K562 (cell line): Measurements from ENCODE around the gene ALDH16A1. TPM values are rescaled to one million over a fixed set of nuclear protein-coding genes. Genes with fewer than 3 reads are reported as not detected.
"Not testable (repeated sequence)": the region's sequence is repeated elsewhere in the genome, so short reads cannot be mapped to it uniquely, and the experiment has no call there.

ENCODE experiments used
- ATAC-seq: fragments of 200-7000 bp; cut with Tn5 transposase; 3 replicates; pipeline ENCODE4 v1.9.1; 2020; ENCODE audit warnings: moderate library complexity
- BruUV-seq: library from RNA; stranded (reverse); fragments of 400-500 nt; replicated peaks from 2 replicates; lab custom pipeline; 2021; lab: Mats Ljungman, UMichigan
- CTCF ChIA-PET: fragments of 300-600 bp; formaldehyde crosslinking; extraction: SDS; loops from one replicate; lab custom pipeline; 2021; ENCODE audit warnings: low intra/inter-chr PET ratio; lab: Yijun Ruan, JAX
- POLR2A ChIA-PET: fragments of 300-600, 350-650 bp; sonication (Branson Sonifier 250); formaldehyde crosslinking; extraction: SDS; loops from one replicate; lab custom pipeline; 2021; ENCODE audit warnings: antibody characterized with exemption, inconsistent platforms; lab: Yijun Ruan, JAX
- DNase-seq, 4 experiments: peaks; one replicate each; pipeline versions ENCODE4 v3.0.0 to v3.0.0-alpha.2; 2011 to 2018; ENCODE audit warnings: low spot score in 3 of 4, mixed read lengths in 3 of 4; ENCODE audit errors: extremely low read depth in 1 of 4
- FAIRE-seq: peaks from 2 replicates; lab custom pipeline; 2011; peaks lifted over from hg19 to GRCh38; lab: Jason Lieb, UNC
- H2AFZ ChIP-seq: 2 replicates; pipeline ENCODE4 v1.6.0; 2011; ENCODE audit warnings: low read depth, low read length, control low read depth, inconsistent platforms
- H3K27ac ChIP-seq: fragments of 200-600 bp; 3 replicates; pipeline ENCODE4 v1.8.0; 2011; ENCODE audit warnings: low read depth, mild to moderate bottlenecking, control low read depth, inconsistent platforms, low read length, moderate library complexity, mixed read lengths; ENCODE audit errors: extremely low read depth
- H3K27me3 ChIP-seq, 2 experiments: fragments of 300-600 bp in 1 of 2; 2 replicates in 1 of 2; 3 replicates in 1 of 2; pipeline versions ENCODE4 v1.6.0 to v1.8.0; 2011; ENCODE audit warnings: inconsistent platforms in 2 of 2, low read length in 2 of 2, mild to moderate bottlenecking in 1 of 2, mixed read lengths in 1 of 2, moderate library complexity in 1 of 2; ENCODE audit not compliant: control insufficient read depth in 2 of 2, insufficient read depth in 2 of 2
- H3K36me3 ChIP-seq: fragments of 300-600 bp; 3 replicates; pipeline ENCODE4 v1.8.0; 2011; ENCODE audit warnings: mild to moderate bottlenecking, low read length, inconsistent platforms; ENCODE audit not compliant: control insufficient read depth, insufficient read depth
- H3K4me1 ChIP-seq, 2 experiments: fragments of 200-600 bp in 1 of 2; replicated peaks in 1 of 2; 2 replicates in 1 of 2; 3 replicates in 1 of 2; pipeline versions ENCODE4 v1.5.1 to v1.8.0; 2011; ENCODE audit warnings: inconsistent platforms in 2 of 2, low read length in 2 of 2, mild to moderate bottlenecking in 1 of 2, mixed read lengths in 1 of 2, moderate library complexity in 1 of 2; ENCODE audit not compliant: control insufficient read depth in 2 of 2, insufficient read depth in 2 of 2
- H3K4me2 ChIP-seq: 2 replicates; pipeline ENCODE4 v1.6.1; 2011; ENCODE audit warnings: low read length, control low read depth, inconsistent platforms, mixed read lengths; ENCODE audit not compliant: insufficient read depth
- H3K4me3 ChIP-seq: fragments of 200-600 bp; sonication (generic), shearing (Covaris generic); 2 replicates; pipeline ENCODE4 v1.5.1; 2016; ENCODE audit warnings: control low read depth, inconsistent platforms
- H3K79me2 ChIP-seq: fragments of 200-600 bp; 3 replicates; pipeline ENCODE4 v1.8.0; 2011; ENCODE audit warnings: low read length, inconsistent platforms; ENCODE audit not compliant: control insufficient read depth, insufficient read depth
- H3K9ac ChIP-seq, 2 experiments: 2 replicates each; pipeline versions ENCODE4 v1.6.0 to v1.6.1; 2011; ENCODE audit warnings: low read depth in 2 of 2, low read length in 2 of 2, control low read depth in 1 of 2, inconsistent platforms in 1 of 2, mild to moderate bottlenecking in 1 of 2, mixed read lengths in 1 of 2; ENCODE audit not compliant: insufficient read depth in 1 of 2
- H3K9me1 ChIP-seq: one replicate; pipeline ENCODE4 v1.6.0; 2011; ENCODE audit warnings: inconsistent platforms, mild to moderate bottlenecking, low read length, moderate library complexity; ENCODE audit not compliant: control insufficient read depth, insufficient read depth
- H3K9me3 ChIP-seq: replicated peaks from 2 replicates; pipeline ENCODE4 v1.5.1; 2011; ENCODE audit warnings: low read depth, low read length, inconsistent platforms; ENCODE audit not compliant: control insufficient read depth, insufficient read depth
- H4K20me1 ChIP-seq: replicated peaks from 2 replicates; pipeline ENCODE4 v1.6.1; 2011; ENCODE audit warnings: low read length, inconsistent platforms, mixed read lengths; ENCODE audit not compliant: control insufficient read depth, insufficient read depth
- HCFC1 ChIP-seq: IDR thresholded peaks from 2 replicates; pipeline ENCODE4 v1.6.1; 2012; ENCODE audit warnings: low read depth, low read length, improper control_type of control experiment
- YY1 ChIP-seq, 3 experiments: IDR thresholded peaks; 2 replicates each; pipeline ENCODE4 v1.6.1; 2011; ENCODE audit warnings: low read length in 2 of 3, mild to moderate bottlenecking in 2 of 3, moderate library complexity in 2 of 3, borderline replicate concordance in 1 of 3, control low read depth in 1 of 3, low read depth in 1 of 3; ENCODE audit not compliant: insufficient read depth in 3 of 3, insufficient replicate concordance in 2 of 3, control insufficient read depth in 1 of 3, insufficient read length in 1 of 3; ENCODE audit errors: extremely low read depth in 1 of 3
- ZFP30 ChIP-seq: fragments of 250-450 bp; sonication (Bioruptor Pico); IDR thresholded peaks from 2 replicates; pipeline ENCODE4 v1.8.0; 2022; ENCODE audit warnings: moderate library complexity, mild to moderate bottlenecking, inconsistent platforms, borderline replicate concordance
- WGBS: fragments of 100-300 bp; shearing (Covaris generic); methylation state at CpG from one replicate; pipeline ENCODE4 v1.1.6; 2016; ENCODE audit warnings: low coverage, mixed read lengths; ENCODE audit not compliant: insufficient coverage; ENCODE audit errors: missing lambda C conversion rate; 5-methylcytosine and 5-hydroxymethylcytosine counted together
- in situ Hi-C: fragments of 300-500 bp; cut with MboI; formaldehyde crosslinking; loops from 4 replicates; pipeline ENCODE4 v1.15.0; 2018; ENCODE audit warnings: inconsistent platforms, mixed read lengths
- intact Hi-C: fragments of 100-400 bp; cut with micrococcal nuclease; formaldehyde crosslinking; loops from 2 replicates; pipeline ENCODE4 v1.14.2; 2022
- polyA plus RNA-seq, 8 experiments: library from polyadenylated mRNA; depleted of rRNA in 4 of 8; stranded (reverse) in 5 of 8; unstranded in 3 of 8; fragments of >200 nt; fragmentation: Nextera tagmentation in 2 of 8; fragmentation: Illumina TruSeq in 1 of 8; extraction: Ambion mirVana in 2 of 8; extraction: Trizol in 1 of 8; gene quantifications; 2 replicates each; pipeline versions ENCODE4 v1.2.1 to v1.2.3, GENCODE V29; 2011 to 2014; ENCODE audit warnings: inconsistent platforms in 1 of 8, missing spikeins in 1 of 8
- total RNA-seq, 7 experiments: library from RNA; depleted of rRNA in 6 of 7; stranded (reverse); fragments of >200 nt in 6 of 7; fragmentation: Illumina TruSeq in 2 of 7; extraction: Trizol in 2 of 7; gene quantifications; 2 replicates each; pipeline versions ENCODE4 v1.2.1 to v1.2.3, GENCODE V29; 2011 to 2021; ENCODE audit warnings: low replicate concordance in 1 of 7

The ALDH16A1 gene
- total and polyA plus RNA-seq, 9 of the 15 experiments (the other 6 are each of a cell fraction or from before 2014, with no cell fraction given) = 2.2 to 52.2 (median 7.6) TPM

DNA sequence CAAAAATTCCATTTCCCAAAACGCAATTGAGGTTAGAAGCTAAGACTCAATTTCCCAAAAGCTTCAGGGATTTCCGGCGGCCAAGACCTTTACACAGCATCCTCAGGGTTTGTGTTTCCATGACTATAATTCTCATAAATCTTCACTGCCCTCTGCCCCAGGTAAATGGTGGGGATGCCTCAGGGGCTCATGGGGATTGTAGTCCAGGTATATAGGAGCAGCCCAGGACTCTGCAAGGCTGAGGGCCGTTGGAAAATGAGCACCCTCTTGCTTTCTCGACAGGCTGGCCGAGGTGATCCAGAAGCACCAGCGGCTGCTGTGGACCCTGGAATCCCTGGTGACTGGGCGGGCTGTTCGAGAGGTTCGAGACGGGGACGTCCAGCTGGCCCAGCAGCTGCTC, 6.4 kb downstream of the ALDH16A1 start:
- peaks cover 0 to 19% of the 10 kb centered on the region in 2 experiments; a peak in 4 of 5 replicates for H3K4me1 ChIP-seq
- intact Hi-C loops = no loop called here
- TF ChIP-seq HCFC1 (0 out of 2 replicates have a peak, but pooled peaks have one; percentile 19), YY1 (IDR thresholded peaks at IDR 0.05; ENCODE audit: borderline replicate concordance in 1 of 3, control insufficient read depth in 1 of 3, extremely low read depth in 1 of 3, insufficient read depth in 3 of 3, insufficient read length in 1 of 3, insufficient replicate concordance in 2 of 3, low read depth in 1 of 3, low read length in 2 of 3) (peak in 1 of 3 experiments; percentile 16), ZFP30 (no peak)
- TF ChIP-seq, all 486 proteins: peak for 2
- 0 out of 3 replicates have a peak, but pooled peaks have one; percentile 46 for ATAC-seq
- no peak overlapping the region for H3K4me3 ChIP-seq
- H3K27ac ChIP-seq = no peak overlapping the region
- no TSS peak for BruUV-seq
- ChIA-PET POLR2A (no interaction called here), CTCF (no interaction called here)
- peak overlapping the region in 1 of 2 experiments; percentile 65; a peak in 2 of 4 replicates for H3K9ac ChIP-seq
- in situ Hi-C loops = no loop called here
- no peaks in the 10 kb centered on the region for H4K20me1 ChIP-seq
- no peak for FAIRE-seq
- peaks cover 45% of the 10 kb centered on the region; the same call in 2 of the 3 replicates for H3K36me3 ChIP-seq
- H3K27me3 ChIP-seq = no peaks in the 10 kb centered on the region
- no peaks in the 10 kb centered on the region for H3K9me1 ChIP-seq
- H3K9me3 ChIP-seq = no peaks in the 10 kb centered on the region
- H3K79me2 ChIP-seq = peaks cover 20% of the 10 kb centered on the region
- 96% methylated on average over 12 of the region's 12 CpGs for WGBS
- no peak overlapping the region for H2AFZ ChIP-seq
- no peak for DNase-seq
- H3K4me2 ChIP-seq = no peak overlapping the region

DNA sequence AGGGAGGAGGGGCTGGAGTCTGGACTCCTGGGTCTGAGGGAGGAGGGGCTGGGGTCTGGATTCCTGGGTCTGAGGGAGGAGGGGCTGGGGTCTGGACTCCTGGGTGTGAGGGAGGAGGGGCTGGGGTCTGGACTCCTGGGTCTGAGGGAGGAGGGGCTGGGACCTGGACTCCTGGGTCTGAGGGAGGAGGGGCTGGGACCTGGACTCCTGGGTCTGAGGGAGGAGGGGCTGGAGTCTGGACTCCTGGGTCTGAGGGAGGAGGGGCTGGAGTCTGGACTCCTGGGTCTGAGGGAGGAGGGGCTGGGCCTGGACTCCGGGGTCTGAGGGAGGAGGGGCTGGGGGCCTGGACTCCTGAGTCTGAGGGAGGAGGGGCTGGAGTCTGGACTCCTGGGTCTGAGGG, 8.1 kb downstream of the ALDH16A1 start:
- Histone ChIP-seq H3K36me3 (peaks cover 52% of the 10 kb centered on the region; the same call in 2 of the 3 replicates), H3K4me1 (peaks cover 0 to 19% of the 10 kb centered on the region in 2 experiments; a peak in 4 of 5 replicates)
- WGBS = no CpG with 5 or more reads among the region's 1 CpG
- CTCF ChIA-PET, intact Hi-C loops, FAIRE-seq, H3K9ac ChIP-seq, H3K9me1 ChIP-seq, H3K4me3 ChIP-seq, H3K4me2 ChIP-seq, H3K27me3 ChIP-seq, BruUV-seq, ATAC-seq, H4K20me1 ChIP-seq, H2AFZ ChIP-seq, H3K79me2 ChIP-seq, DNase-seq, H3K9me3 ChIP-seq, in situ Hi-C loops, POLR2A ChIA-PET, H3K27ac ChIP-seq: not testable (repeated sequence)
